Stimulated activated CD4-positive, alpha-beta T cell treated with anti-CD3 and anti-CD28 coated beads, Interleukin-15, amount 100 ng/mL, for 48 hours (primary cell): ENCODE data around the gene PRSS57.

Experiments used
- DNase-seq, 2 donors: peaks; one replicate each; pipeline ENCODE4 v3.0.0-alpha.2; 2020; ENCODE audit warnings: low read depth in 2 of 2

PRSS57 gene

DNA sequence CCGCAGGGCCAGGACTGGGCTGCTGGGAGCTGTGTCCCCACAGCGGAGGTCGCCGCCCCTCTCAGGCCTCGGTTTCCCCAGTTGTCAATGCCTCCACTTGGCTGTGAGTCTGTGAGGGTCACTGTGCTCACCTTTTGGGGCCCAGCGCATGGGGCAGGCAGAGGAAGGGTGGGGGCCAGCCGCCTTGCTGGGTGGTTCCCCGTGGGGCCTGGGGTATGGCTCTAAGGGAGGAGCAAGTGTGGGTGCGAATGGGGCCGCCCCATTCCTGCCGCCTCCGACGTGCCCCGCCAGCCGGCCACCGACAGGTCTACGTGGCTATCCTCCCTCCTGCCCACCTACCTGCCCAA lies 56.4 kb downstream of the PRSS57 start:
- DNase-seq: no peak
